IPS DF 6.9 (cell line): Measurements from ENCODE around the gene UBE2G2.
"Not testable (repeated sequence)": the region's sequence is repeated elsewhere in the genome, so short reads cannot be mapped to it uniquely, and the experiment has no call there.

Experiments
- DNase-seq: peaks from one replicate; pipeline ENCODE4 v3.0.0-alpha.2; 2013; ENCODE audit warnings: low read depth, low spot score
- H3K27ac ChIP-seq: one replicate; pipeline ENCODE4 v1.5.1; 2013; ENCODE audit warnings: low read length, control low read depth
- H3K27me3 ChIP-seq: 2 replicates; pipeline ENCODE4 v1.6.1; 2013; ENCODE audit warnings: mild to moderate bottlenecking, low read length; ENCODE audit not compliant: control insufficient read depth, insufficient read depth
- H3K36me3 ChIP-seq: 2 replicates; pipeline ENCODE4 v1.6.1; 2013; ENCODE audit warnings: low read length; ENCODE audit not compliant: control insufficient read depth, insufficient read depth
- H3K4me1 ChIP-seq: 2 replicates; pipeline ENCODE4 v1.6.1; 2013; ENCODE audit warnings: low read length; ENCODE audit not compliant: control insufficient read depth, insufficient read depth
- H3K4me3 ChIP-seq: 2 replicates; pipeline ENCODE4 v1.5.1; 2013; ENCODE audit warnings: mild to moderate bottlenecking, low read length
- H3K9me3 ChIP-seq: 2 replicates; pipeline ENCODE4 v1.6.1; 2013; ENCODE audit warnings: low read length, inconsistent platforms; ENCODE audit not compliant: control insufficient read depth, insufficient read depth
- WGBS: extraction: QIAGEN DNeasy Blood & Tissue Kit; methylation state at CpG from one replicate; pipeline ENCODE4 v1.1.7; 2013; ENCODE audit warnings: mixed read lengths, missing lambda C conversion rate; ENCODE audit not compliant: insufficient read length, insufficient coverage; 5-methylcytosine and 5-hydroxymethylcytosine counted together

The UBE2G2 gene

GRCh38 chr21:44836349-44836665 is 34.7 kb upstream of the UBE2G2 start:
- WGBS, result no CpG with 5 or more reads among the region's 3 CpGs
- Histone ChIP-seq H3K36me3 (no peaks in the 10 kb centered on the region), H3K4me3 (no peak overlapping the region), H3K27me3 (no peaks in the 10 kb centered on the region), H3K27ac (no peak overlapping the region), H3K4me1 (peaks cover 2% of the 10 kb centered on the region; the same call in 1 of the 2 replicates), H3K9me3 (no peaks in the 10 kb centered on the region)
- DNase-seq, result no peak

DNA sequence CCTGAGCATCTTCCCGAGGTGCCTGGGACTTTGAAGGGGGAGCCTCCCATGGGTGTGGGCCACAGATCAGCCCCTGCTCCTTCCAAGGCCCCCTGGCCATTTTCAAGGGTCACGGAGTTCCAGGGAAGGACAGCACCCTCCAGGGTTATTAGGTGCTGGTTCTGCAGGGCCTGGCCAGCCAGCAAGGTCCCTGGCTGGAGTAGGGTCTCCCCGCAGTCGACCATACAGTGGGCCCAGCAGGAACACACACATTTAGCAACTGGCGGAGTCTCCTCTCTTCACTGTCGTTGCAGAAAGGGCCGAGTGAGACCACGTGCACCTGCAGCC is 34.0 kb upstream of the UBE2G2 start:
- no CpG with 5 or more reads among the region's 8 CpGs for WGBS
- no peak overlapping the region for H3K4me3 ChIP-seq

GRCh38 chr21:44834951-44835646 is 33.5 kb upstream of the UBE2G2 start:
- Histone ChIP-seq H3K27me3 (no peaks in the 10 kb centered on the region), H3K4me3 (no peak overlapping the region), H3K36me3 (no peaks in the 10 kb centered on the region), H3K9me3 (no peaks in the 10 kb centered on the region), H3K4me1 (peaks cover 2% of the 10 kb centered on the region; the same call in 1 of the 2 replicates), H3K27ac (no peak overlapping the region)
- WGBS, result no CpG with 5 or more reads among the region's 29 CpGs
- no peak for DNase-seq

More for the DNA sequence above, 34.0 kb upstream of the UBE2G2 start:
- no peak overlapping the region for H3K27ac ChIP-seq
- no peak for DNase-seq
- no peaks in the 10 kb centered on the region for H3K36me3 ChIP-seq
- H3K27me3 ChIP-seq, result no peaks in the 10 kb centered on the region
- no peaks in the 10 kb centered on the region for H3K9me3 ChIP-seq
- peaks cover 2% of the 10 kb centered on the region; the same call in 1 of the 2 replicates for H3K4me1 ChIP-seq

GRCh38 chr21:44834231-44834950 is 32.8 kb upstream of the UBE2G2 start:
- no peaks in the 10 kb centered on the region for H3K27me3 ChIP-seq
- no peaks in the 10 kb centered on the region for H3K36me3 ChIP-seq
- peaks cover 2% of the 10 kb centered on the region; the same call in 1 of the 2 replicates for H3K4me1 ChIP-seq
- H3K9me3 ChIP-seq, result no peaks in the 10 kb centered on the region
- no peak for DNase-seq
- H3K27ac ChIP-seq, result no peak overlapping the region
- WGBS, result no CpG with 5 or more reads among the region's 26 CpGs
- no peak overlapping the region for H3K4me3 ChIP-seq

DNA sequence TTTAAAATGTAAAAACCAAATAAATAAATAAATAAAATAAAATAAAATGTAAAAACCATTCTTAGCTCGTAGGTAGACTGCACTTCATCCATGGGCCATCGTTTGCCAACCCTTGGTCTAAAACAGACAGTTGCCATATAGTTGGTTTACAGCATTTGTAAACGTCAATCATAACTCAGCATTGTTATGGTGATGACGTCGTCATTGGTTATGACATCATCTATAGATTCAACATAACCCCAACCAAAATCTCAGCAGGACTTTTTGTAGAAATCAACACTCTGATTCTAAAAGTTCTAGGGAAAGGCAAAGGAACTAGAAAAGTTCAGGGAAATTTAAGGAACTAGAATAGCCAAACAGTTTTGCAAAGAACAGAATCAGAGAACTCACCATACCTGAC is 32.0 kb upstream of the UBE2G2 start:
- DNase-seq, result no peak
- Histone ChIP-seq H3K27ac (no peak overlapping the region), H3K9me3 (no peaks in the 10 kb centered on the region), H3K4me1 (0 out of 2 replicates have a peak, but pooled peaks cover 2% of the 10 kb centered on the region), H3K4me3 (no peak overlapping the region), H3K27me3 (no peaks in the 10 kb centered on the region), H3K36me3 (no peaks in the 10 kb centered on the region)
- no CpG with 5 or more reads among the region's 5 CpGs for WGBS

- WGBS, result no CpG with 5 or more reads among the region's 23 CpGs
- not testable (repeated sequence) for H3K27me3 ChIP-seq, H3K4me3 ChIP-seq
Measured at GRCh38 chr21:44832516-44833255, 31.1 kb upstream of the UBE2G2 start.

GRCh38 chr21:44831227-44831860 is 29.7 kb upstream of the UBE2G2 start:
- Histone ChIP-seq H3K27ac (no peak overlapping the region), H3K9me3 (no peaks in the 10 kb centered on the region; the same call in 1 of the 2 replicates), H3K4me1 (no peaks in the 10 kb centered on the region), H3K27me3 (no peaks in the 10 kb centered on the region), H3K4me3 (no peak overlapping the region), H3K36me3 (no peaks in the 10 kb centered on the region)
- WGBS, result no CpG with 5 or more reads among the region's 7 CpGs
- no peak for DNase-seq

More at GRCh38 chr21:44832516-44833255, 31.1 kb upstream of the UBE2G2 start:
- H3K4me1 ChIP-seq, H3K9me3 ChIP-seq, DNase-seq, H3K27ac ChIP-seq, H3K36me3 ChIP-seq: not testable (repeated sequence)

- Histone ChIP-seq H3K4me3 (no peak overlapping the region), H3K36me3 (no peaks in the 10 kb centered on the region), H3K4me1 (no peaks in the 10 kb centered on the region), H3K27me3 (no peaks in the 10 kb centered on the region), H3K27ac (no peak overlapping the region), H3K9me3 (no peaks in the 10 kb centered on the region; the same call in 1 of the 2 replicates)
- DNase-seq, result no peak
- no CpG with 5 or more reads among the region's 2 CpGs for WGBS
Measured at GRCh38 chr21:44829507-44830092, 28.0 kb upstream of the UBE2G2 start.

DNA sequence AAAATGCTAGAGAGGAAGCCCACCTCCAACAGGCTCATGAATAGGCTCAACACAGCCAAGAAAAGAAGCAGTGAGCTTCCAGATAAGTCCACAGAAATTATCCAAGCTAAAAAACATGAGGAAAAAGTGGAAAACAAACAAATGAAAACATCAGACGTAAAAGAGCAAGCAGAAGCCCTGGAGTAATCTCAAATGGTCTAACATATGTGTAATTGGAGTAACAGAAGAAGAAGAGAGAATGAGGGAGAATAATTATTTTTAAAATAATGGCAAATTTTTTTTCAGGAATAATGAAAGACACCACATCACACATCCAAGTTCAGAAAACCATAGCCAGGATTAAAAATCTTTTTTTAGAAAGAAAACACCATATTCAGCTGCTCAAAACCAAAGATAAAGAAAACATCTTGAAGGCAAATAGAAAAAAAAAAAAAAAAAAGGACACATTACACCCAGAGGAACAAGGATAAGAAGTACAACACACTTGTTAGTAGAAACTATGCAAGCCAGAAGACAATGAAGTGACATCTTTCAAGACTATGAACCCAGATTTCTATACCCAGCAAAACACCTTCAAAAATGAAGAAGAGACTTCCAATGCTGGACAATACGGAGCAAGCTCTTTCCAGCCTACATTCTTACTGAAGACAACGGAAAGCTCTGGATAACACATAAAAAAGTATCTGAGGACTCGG is 26.9 kb upstream of the UBE2G2 start:
- no peaks in the 10 kb centered on the region; the same call in 1 of the 2 replicates for H3K9me3 ChIP-seq
- H3K4me3 ChIP-seq, result no peak overlapping the region
- no CpG with 5 or more reads among the region's 4 CpGs for WGBS
- no peaks in the 10 kb centered on the region for H3K4me1 ChIP-seq
- no peak for DNase-seq
- no peaks in the 10 kb centered on the region for H3K27me3 ChIP-seq
- no peaks in the 10 kb centered on the region for H3K36me3 ChIP-seq
- H3K27ac ChIP-seq, result no peak overlapping the region
